IPS-18c (cell line): ENCODE data around the gene CHRNA7.

Experiments used
- H3K4me3 ChIP-seq: 2 replicates; pipeline ENCODE4 v1.7.0; 2013; ENCODE audit warnings: low read depth, mild to moderate bottlenecking, low read length, moderate library complexity; ENCODE audit not compliant: insufficient read depth
- H3K9me3 ChIP-seq: one replicate; pipeline ENCODE4 v1.6.1; 2013; ENCODE audit warnings: mild to moderate bottlenecking, low read length, moderate library complexity; ENCODE audit not compliant: control insufficient read depth, insufficient read depth

CHRNA7 gene

GRCh38 chr15:32218666-32219065, 188.4 kb downstream of the CHRNA7 start:
- Histone ChIP-seq H3K4me3 (no peak overlapping the region), H3K9me3 (no peaks in the 10 kb centered on the region)
